Tibial nerve (tissue), 4 donors: Measurements from ENCODE around the gene STIM2. TPM values are rescaled to one million over a fixed set of nuclear protein-coding genes. Genes with fewer than 3 reads are reported as not detected.
"Not testable (repeated sequence)": the region's sequence is repeated elsewhere in the genome, so short reads cannot be mapped to it uniquely, and the experiment has no call there.

ENCODE experiments used
- DNase-seq, 2 donors: peaks; one replicate each; pipeline ENCODE4 v3.0.0-alpha.2; 2019; ENCODE audit warnings: low spot score in 2 of 2
- H3K27ac ChIP-seq, 4 donors: fragments of 200-600 bp; sonication (generic) in 3 of 4; one replicate each; pipeline ENCODE4 v1.5.1; 2017 to 2019; ENCODE audit warnings: mild to moderate bottlenecking in 1 of 4
- H3K27me3 ChIP-seq, 2 donors: fragments of 200-600 bp; sonication (generic) in 1 of 2; one replicate each; pipeline versions ENCODE4 v1.5.1 to v1.6.0; 2017 to 2019
- H3K36me3 ChIP-seq, 3 donors: fragments of 200-600 bp; sonication (generic); one replicate each; pipeline ENCODE4 v1.5.1; 2018 to 2019
- H3K4me1 ChIP-seq, 4 donors: fragments of 200-600 bp; sonication (generic) in 3 of 4; one replicate each; pipeline ENCODE4 v1.5.1; 2017 to 2019
- H3K4me3 ChIP-seq, 4 donors: fragments of 200-600 bp; sonication (generic) in 3 of 4; one replicate each; pipeline ENCODE4 v1.5.1; 2017 to 2019; ENCODE audit warnings: mild to moderate bottlenecking in 1 of 4, moderate library complexity in 1 of 4
- H3K9me3 ChIP-seq, 4 donors: fragments of 200-600 bp; sonication (generic) in 3 of 4; one replicate each; pipeline ENCODE4 v1.5.1; 2017 to 2019
- CTCF ChIP-seq, 5 experiments: fragments of 200-600 bp in 3 of 5; fragments of 450-650 bp in 2 of 5; sonication (generic) in 3 of 5; IDR thresholded peaks; one replicate each; pipeline ENCODE4 v1.5.1; 2016 to 2019; ENCODE audit warnings: antibody characterized with exemption in 5 of 5, mild to moderate bottlenecking in 3 of 5, moderate library complexity in 2 of 5
- EP300 ChIP-seq, 2 donors: sonication (generic); formaldehyde crosslinking; IDR thresholded peaks; one replicate each; pipeline ENCODE4 v1.6.1; 2017; ENCODE audit warnings: antibody characterized with exemption in 2 of 2, mild to moderate bottlenecking in 1 of 2
- POLR2A ChIP-seq, 2 donors: fragments of 450-650 bp; IDR thresholded peaks; one replicate each; pipeline ENCODE4 v1.6.1; 2017; ENCODE audit warnings: antibody characterized with exemption in 2 of 2, mild to moderate bottlenecking in 2 of 2, moderate library complexity in 2 of 2
- WGBS, 2 donors: methylation state at CpG; one replicate each; pipeline ENCODE4 v1.1.5; 2018; 5-methylcytosine and 5-hydroxymethylcytosine counted together
- total RNA-seq, 4 donors: library from RNA; depleted of rRNA; stranded (reverse); fragments of >200 nt; gene quantifications; one replicate each; pipeline ENCODE4 v1.1.0, GENCODE V29; 2016

STIM2 gene
- 10 to 100 TPM; 20.1 to 26.2 (median 21.8) TPM for total RNA-seq

- H3K36me3 ChIP-seq, result no peaks in the 10 kb centered on the region
- peak within 1 kb of the TSS; percentile 62 to 98 (median 79) for H3K4me3 ChIP-seq
- H3K27me3 ChIP-seq, result no peaks in the 10 kb centered on the region
- DNase-seq, result peak; percentile 91 to 92
- 0 to 1% methylated on average over 43 to 60 of the region's 74 CpGs for WGBS, 2 donors
- TF ChIP-seq CTCF (IDR thresholded peaks at IDR 0.05) (peak in 4 of 5 experiments; percentile 14 to 66 (median 45)), POLR2A (IDR thresholded peaks at IDR 0.05) (peak; percentile 22 to 89), EP300 (IDR thresholded peaks at IDR 0.05) (peak; percentile 52 to 96)
- peaks cover 0 to 59% (median 30%) of the 10 kb centered on the region in 4 donors for H3K4me1 ChIP-seq
- peak within 1 kb of the TSS; percentile 85 to 97 (median 93) for H3K27ac ChIP-seq
- H3K9me3 ChIP-seq, result no peaks in the 10 kb centered on the region
These were observed at the start of gene STIM2 for GRCh38 chr4:26860157-26860921. TSS of gene STIM2 (plus strand) at chr4:26860841.

DNA sequence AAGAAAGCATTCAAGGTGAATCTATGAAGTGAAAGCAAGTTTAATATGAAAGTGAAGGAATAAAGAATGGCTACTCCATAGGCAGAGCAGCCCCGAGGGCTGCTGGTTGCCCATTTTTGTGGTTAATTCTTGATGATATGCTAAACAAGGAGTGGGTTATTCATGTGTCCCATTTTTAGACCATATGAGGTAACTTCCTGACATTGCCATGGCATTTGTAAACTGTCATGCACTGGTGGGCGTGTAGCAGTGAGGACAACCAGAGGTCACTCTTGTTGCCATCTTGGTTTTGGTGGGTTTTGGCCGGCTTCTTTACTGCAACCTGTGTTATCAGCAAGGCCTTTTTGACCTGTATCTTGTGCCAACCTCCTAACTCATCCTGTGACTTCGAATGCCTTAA lies 49.1 kb upstream of the STIM2 start:
- not testable (repeated sequence) for H3K4me1 ChIP-seq, H3K4me3 ChIP-seq, H3K9me3 ChIP-seq, H3K36me3 ChIP-seq, H3K27ac ChIP-seq, H3K27me3 ChIP-seq, DNase-seq
- WGBS, 2 donors, result 69 to 78% methylated on average over 4 of the region's 4 CpGs

DNA sequence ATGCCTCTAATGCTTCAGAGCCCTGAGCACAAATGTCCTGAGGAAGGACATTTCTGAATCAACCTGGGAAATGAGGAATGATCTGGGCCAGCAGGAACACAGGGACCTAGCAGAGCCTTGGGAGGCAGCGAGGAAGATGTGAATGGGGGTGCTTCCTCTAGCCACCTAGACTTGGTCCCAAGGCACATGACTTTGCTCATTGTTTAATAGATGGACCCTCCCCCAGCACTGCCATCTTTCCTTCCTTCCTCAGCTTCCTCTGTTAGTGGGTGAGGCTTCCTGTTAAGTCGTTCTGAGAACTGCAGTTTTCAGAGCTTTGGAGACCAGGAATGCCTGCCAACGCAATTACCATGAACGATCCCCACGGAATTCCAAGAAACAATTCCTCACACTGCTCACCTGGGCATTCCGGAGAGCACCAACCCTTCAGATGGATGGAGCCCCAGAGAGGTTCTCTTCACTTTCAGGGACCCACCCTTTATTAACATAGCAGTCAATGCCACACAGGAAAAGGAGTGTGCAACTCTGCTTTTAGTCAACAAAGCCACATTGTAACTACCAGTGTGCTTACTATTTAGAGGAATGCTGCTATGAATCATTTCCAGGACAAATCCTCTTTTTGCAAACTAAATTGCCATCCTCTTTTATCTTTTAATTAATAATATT lies 48.5 kb upstream of the STIM2 start:
- Histone ChIP-seq H3K4me3 (no peak overlapping the region), H3K9me3 (no peaks in the 10 kb centered on the region), H3K27ac (no peak overlapping the region), H3K4me1 (peaks cover 0 to 8% (median 2%) of the 10 kb centered on the region in 4 donors), H3K36me3 (no peaks in the 10 kb centered on the region), H3K27me3 (no peaks in the 10 kb centered on the region)
- TF ChIP-seq EP300 (IDR thresholded peaks at IDR 0.05) (no peak), CTCF (IDR thresholded peaks at IDR 0.05) (no peak), POLR2A (IDR thresholded peaks at IDR 0.05) (no peak)
- DNase-seq, result no peak
- WGBS, 2 donors, result 54 to 57% methylated on average over 6 of the region's 6 CpGs

GRCh38 chr4:26813698-26814097 lies 46.9 kb upstream of the STIM2 start:
- Histone ChIP-seq H3K4me1 (peaks cover 0 to 8% (median 2%) of the 10 kb centered on the region in 4 donors), H3K9me3 (no peaks in the 10 kb centered on the region), H3K36me3 (no peaks in the 10 kb centered on the region), H3K27ac (peak overlapping the region in 1 of 4 donors; percentile 26), H3K4me3 (no peak overlapping the region), H3K27me3 (no peaks in the 10 kb centered on the region)
- TF ChIP-seq EP300 (IDR thresholded peaks at IDR 0.05) (no peak), CTCF (IDR thresholded peaks at IDR 0.05) (no peak), POLR2A (IDR thresholded peaks at IDR 0.05) (no peak)
- no peak for DNase-seq
- 63 to 74% methylated on average over 8 of the region's 8 CpGs for WGBS, 2 donors

DNA sequence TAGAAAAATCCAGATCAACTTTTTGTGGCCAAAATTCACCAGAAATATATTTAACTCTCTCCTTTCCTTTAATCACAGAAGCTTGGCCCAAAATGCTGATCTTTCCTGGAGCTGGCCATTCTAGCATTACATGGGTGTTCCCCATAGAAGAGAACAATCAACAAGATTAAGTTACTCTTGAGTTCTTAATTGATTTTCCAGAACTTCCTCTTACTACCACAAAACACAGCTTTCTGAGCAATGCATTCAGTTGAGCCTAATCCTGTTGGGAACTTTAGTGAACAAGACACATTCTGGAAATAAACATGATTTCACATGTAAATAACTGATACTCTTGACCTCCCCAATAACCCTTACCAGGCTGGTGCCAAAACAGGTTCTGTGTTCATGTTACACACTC lies 45.4 kb upstream of the STIM2 start:
- Histone ChIP-seq H3K27me3 (no peaks in the 10 kb centered on the region), H3K4me1 (peaks cover 0 to 8% (median 2%) of the 10 kb centered on the region in 4 donors), H3K4me3 (no peak overlapping the region), H3K36me3 (no peaks in the 10 kb centered on the region), H3K27ac (no peak overlapping the region), H3K9me3 (no peaks in the 10 kb centered on the region)
- TF ChIP-seq POLR2A (IDR thresholded peaks at IDR 0.05), result no peak
- TF ChIP-seq EP300 (IDR thresholded peaks at IDR 0.05), result no peak
- no peak for TF ChIP-seq CTCF (IDR thresholded peaks at IDR 0.05)
- DNase-seq, result no peak
